ENCODE measurements around the gene CCDC63.

Gene CCDC63

DNA sequence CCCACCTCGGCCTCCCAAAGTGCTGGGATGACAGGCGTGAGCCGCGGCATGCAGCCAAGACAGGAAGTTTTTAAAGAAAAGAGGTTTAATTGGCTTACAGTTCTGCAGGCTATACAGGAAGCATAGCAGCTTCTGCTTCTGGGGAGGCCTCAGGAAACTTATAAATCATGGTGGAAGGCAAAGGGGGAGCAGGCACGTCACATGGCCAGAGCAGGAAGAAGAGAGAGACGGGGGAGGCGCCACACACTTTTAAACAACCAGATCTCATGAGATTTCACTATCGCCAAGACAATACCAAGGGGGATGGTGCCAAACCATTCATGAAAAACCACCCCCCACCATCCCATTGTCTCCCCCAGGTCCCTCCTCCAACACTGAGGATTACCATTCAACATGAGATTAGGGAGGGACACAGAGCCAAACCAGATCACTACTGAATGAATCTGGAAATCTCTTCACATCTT is 14.1 kb downstream of the CCDC63 start:
- no peak for DNase-seq (ENCODE audit: low read depth)
- TF ChIP-seq, protein P1, sequence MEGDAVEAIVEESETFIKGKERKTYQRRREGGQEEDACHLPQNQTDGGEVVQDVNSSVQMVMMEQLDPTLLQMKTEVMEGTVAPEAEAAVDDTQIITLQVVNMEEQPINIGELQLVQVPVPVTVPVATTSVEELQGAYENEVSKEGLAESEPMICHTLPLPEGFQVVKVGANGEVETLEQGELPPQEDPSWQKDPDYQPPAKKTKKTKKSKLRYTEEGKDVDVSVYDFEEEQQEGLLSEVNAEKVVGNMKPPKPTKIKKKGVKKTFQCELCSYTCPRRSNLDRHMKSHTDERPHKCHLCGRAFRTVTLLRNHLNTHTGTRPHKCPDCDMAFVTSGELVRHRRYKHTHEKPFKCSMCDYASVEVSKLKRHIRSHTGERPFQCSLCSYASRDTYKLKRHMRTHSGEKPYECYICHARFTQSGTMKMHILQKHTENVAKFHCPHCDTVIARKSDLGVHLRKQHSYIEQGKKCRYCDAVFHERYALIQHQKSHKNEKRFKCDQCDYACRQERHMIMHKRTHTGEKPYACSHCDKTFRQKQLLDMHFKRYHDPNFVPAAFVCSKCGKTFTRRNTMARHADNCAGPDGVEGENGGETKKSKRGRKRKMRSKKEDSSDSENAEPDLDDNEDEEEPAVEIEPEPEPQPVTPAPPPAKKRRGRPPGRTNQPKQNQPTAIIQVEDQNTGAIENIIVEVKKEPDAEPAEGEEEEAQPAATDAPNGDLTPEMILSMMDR (conservative IDR thresholded peaks at IDR 0.05; ENCODE audit: low read length): no peak
- no peak overlapping the region for H3K4me3 ChIP-seq (ENCODE audit: low read length)

DNA sequence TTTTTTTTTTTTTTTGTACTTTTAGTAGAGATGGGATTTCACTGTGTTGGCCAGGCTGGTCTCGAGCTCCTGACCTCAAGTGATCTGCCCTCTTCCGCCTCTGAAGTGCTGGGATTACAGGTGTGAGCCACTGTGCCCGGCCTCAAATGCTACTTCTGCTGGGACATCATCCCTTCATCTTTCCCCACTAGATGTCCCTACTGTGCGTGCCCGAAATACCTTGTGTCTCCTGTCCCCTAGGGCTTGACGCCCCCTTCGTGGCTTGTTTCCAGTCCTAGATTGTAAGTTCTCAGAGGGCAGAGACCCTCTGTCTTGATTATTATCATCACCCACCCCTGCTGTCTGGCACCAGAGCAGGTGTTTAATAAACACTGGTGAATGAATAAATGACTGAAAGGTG is 14.9 kb downstream of the CCDC63 start:
- DNase-seq (ENCODE audit: low read depth): no peak
- H3K4me3 ChIP-seq (ENCODE audit: low read length): no peak overlapping the region
- TF ChIP-seq, protein P1 (conservative IDR thresholded peaks at IDR 0.05; ENCODE audit: low read length): no peak

DNA sequence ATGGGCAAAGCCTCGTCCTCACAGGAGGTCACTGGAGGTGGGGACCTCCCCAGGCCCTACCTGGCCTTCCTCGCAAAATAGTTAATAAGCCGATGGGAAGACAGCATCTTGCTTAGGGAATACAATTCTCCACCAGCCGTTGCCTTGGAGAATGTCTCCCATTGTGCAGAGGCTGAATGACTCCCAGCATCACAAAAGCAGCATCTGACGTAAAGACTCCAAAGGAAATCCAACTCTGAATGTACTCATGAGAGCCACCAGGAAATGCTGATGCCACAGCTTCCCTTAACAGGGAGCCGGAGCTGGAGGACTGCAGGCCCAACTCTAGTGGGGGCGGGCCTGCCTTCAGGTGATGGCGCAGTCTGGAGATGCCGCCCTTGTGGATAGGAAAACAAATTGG is 15.5 kb downstream of the CCDC63 start:
- DNase-seq (ENCODE audit: low read depth): no peak
- TF ChIP-seq, protein P1 (conservative IDR thresholded peaks at IDR 0.05; ENCODE audit: low read length): no peak
- no peak overlapping the region for H3K4me3 ChIP-seq (ENCODE audit: low read length)

DNA sequence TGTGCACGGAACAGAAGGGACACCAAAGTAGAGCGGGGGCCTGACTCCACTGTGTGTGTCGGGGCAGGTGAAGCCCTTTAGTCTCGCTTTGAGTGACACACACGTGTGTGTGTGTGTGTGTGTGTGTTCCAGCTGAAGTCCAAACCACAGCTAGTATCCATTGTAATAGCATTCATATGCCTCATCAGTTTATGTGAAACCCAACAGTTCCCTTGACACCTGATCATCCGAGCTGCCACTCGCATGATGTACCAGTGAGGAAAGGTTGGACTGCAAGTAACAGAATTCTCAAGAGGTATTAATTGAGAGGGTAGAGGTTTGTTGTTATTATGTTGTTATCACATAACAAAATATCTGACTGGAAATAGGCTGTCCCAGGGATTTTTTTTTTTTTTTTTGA is 16.4 kb downstream of the CCDC63 start:
- TF ChIP-seq, protein P1 (conservative IDR thresholded peaks at IDR 0.05; ENCODE audit: low read length): no peak
- no peak overlapping the region for H3K4me3 ChIP-seq (ENCODE audit: low read length)
- no peak for DNase-seq (ENCODE audit: low read depth)

DNA sequence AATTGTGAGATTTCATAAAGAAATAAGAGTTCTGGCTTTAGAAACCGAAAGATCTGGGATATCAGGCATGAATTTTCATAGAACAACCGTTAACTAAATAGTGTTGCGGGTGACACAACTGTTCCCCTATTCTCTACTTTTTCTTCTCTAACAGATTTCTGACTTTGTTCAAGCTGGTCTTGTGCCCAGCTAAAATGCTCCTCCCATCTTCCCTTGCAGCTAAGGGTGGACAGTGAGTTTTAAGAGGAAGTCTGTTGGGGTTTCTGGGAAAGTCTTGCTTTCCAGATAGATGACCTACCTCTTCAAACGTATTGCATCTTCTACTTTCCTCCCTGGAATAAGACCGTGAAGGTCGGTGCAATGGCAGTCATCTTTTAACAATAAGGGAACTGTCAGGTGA is 18.7 kb downstream of the CCDC63 start:
- DNase-seq (ENCODE audit: low read depth): no peak
- TF ChIP-seq, protein P1 (conservative IDR thresholded peaks at IDR 0.05; ENCODE audit: low read length): no peak

DNA sequence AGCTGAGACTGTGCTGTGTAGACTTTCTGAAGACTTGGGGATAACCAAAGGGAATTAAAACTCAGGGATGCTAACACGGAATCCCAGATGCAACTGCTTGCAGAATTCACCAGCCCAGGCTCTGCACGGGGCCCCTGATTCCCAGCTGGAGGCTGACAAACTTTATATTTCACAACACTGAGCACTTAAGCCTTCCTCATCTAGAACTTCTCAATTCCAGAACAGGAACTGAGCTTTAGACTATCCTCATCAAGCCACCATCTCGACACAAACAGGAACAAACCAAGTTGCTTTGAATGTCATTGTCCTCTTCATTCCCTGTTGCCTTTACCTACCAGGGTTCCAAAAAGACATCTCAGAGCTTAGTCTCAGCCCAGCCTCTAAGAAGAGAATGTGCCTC is 22.2 kb downstream of the CCDC63 start:
- H3K4me3 ChIP-seq (ENCODE audit: low read length): no peak overlapping the region
- TF ChIP-seq, protein P1 (conservative IDR thresholded peaks at IDR 0.05; ENCODE audit: low read length): no peak
- DNase-seq (ENCODE audit: low read depth): no peak

More for the DNA sequence above, 18.7 kb downstream of the CCDC63 start:
- no peak overlapping the region for H3K4me3 ChIP-seq (ENCODE audit: low read length)

DNA sequence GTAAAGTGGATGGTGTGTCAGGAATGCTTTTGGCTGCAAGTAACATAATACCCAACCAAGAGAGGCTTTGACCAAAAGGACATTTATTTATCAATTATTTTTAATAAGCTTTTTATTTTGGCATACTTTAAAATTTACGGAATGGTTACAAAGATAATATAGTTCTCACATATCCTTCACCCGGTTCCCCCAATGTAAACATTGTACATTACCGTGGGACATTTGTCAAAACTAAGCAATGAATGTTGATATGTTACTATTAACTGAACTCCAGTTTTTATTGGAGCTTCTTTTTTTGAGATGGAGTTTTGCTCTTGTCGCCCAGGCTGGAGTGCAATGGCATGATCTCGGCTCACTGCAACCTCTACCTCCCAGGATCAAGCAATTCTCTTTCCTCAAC is 23.0 kb downstream of the CCDC63 start:
- DNase-seq (ENCODE audit: low read depth): no peak
- no peak overlapping the region for H3K4me3 ChIP-seq (ENCODE audit: low read length)
- TF ChIP-seq, protein P1 (conservative IDR thresholded peaks at IDR 0.05; ENCODE audit: low read length): no peak
